H9 (cell line): ENCODE results near the gene PARP3. TPM values are rescaled to one million over a fixed set of nuclear protein-coding genes. Genes with fewer than 3 reads are reported as not detected.

Experiments
- DNase-seq: peaks from one replicate; pipeline ENCODE4 v3.0.0-alpha.2; 2017
- H2AFZ ChIP-seq: one replicate; pipeline ENCODE4 v1.6.1; 2013; ENCODE audit warnings: mild to moderate bottlenecking, low read length, control low read depth, moderate library complexity
- H2AK5ac ChIP-seq: 2 replicates; pipeline ENCODE4 v1.6.1; 2013; ENCODE audit warnings: low read length, control low read depth, mixed read lengths; ENCODE audit not compliant: insufficient read length
- H2BK120ac ChIP-seq: one replicate; pipeline ENCODE4 v1.6.1; 2013; ENCODE audit warnings: low read depth, mild to moderate bottlenecking, low read length, control low read depth, inconsistent platforms; ENCODE audit not compliant: poor library complexity, severe bottlenecking
- H2BK12ac ChIP-seq: 2 replicates; pipeline ENCODE4 v1.6.1; 2013; ENCODE audit warnings: low read length, control low read depth, mixed read lengths, low read depth; ENCODE audit not compliant: insufficient read length
- H2BK15ac ChIP-seq: 2 replicates; pipeline ENCODE4 v1.6.1; 2013; ENCODE audit warnings: low read depth, low read length, control low read depth
- H2BK20ac ChIP-seq: one replicate; pipeline ENCODE4 v1.6.1; 2013; ENCODE audit warnings: low read depth, mild to moderate bottlenecking, low read length, control low read depth, inconsistent platforms; ENCODE audit not compliant: poor library complexity, severe bottlenecking
- H2BK5ac ChIP-seq: 2 replicates; pipeline ENCODE4 v1.6.1; 2013; ENCODE audit warnings: low read length, control low read depth, mixed read lengths; ENCODE audit not compliant: insufficient read length
- H3K14ac ChIP-seq: 2 replicates; pipeline ENCODE4 v1.6.1; 2013; ENCODE audit warnings: low read length, control low read depth; ENCODE audit not compliant: insufficient read depth
- H3K18ac ChIP-seq: 2 replicates; pipeline ENCODE4 v1.6.1; 2013; ENCODE audit warnings: low read depth, mild to moderate bottlenecking, mixed read lengths, low read length, control low read depth; ENCODE audit not compliant: insufficient read length
- H3K23ac ChIP-seq: 2 replicates; pipeline ENCODE4 v1.6.1; 2013; ENCODE audit warnings: low read length, control low read depth, mixed read lengths, low read depth; ENCODE audit not compliant: insufficient read length
- H3K23me2 ChIP-seq: 2 replicates; pipeline ENCODE4 v1.6.1; 2013; ENCODE audit warnings: low read depth, mild to moderate bottlenecking, mixed read lengths, low read length, control low read depth; ENCODE audit not compliant: insufficient read length, poor library complexity, severe bottlenecking
- H3K27ac ChIP-seq: 2 replicates; pipeline ENCODE4 v1.5.1; 2013; ENCODE audit warnings: low read length, control low read depth, mixed read lengths, low read depth; ENCODE audit not compliant: insufficient read length
- H3K27me3 ChIP-seq: 2 replicates; pipeline ENCODE4 v1.6.1; 2013; ENCODE audit warnings: low read length, control low read depth, inconsistent platforms; ENCODE audit not compliant: insufficient read depth
- H3K4ac ChIP-seq: 2 replicates; pipeline ENCODE4 v1.6.1; 2013; ENCODE audit warnings: low read depth, mild to moderate bottlenecking, control low read depth, inconsistent platforms, low read length, moderate library complexity
- H3K4me1 ChIP-seq: 2 replicates; pipeline ENCODE4 v1.6.1; 2013; ENCODE audit warnings: low read length, control low read depth, inconsistent platforms; ENCODE audit not compliant: insufficient read depth
- H3K4me2 ChIP-seq: 2 replicates; pipeline ENCODE4 v1.6.1; 2013; ENCODE audit warnings: low read length, control low read depth, mixed read lengths; ENCODE audit not compliant: insufficient read length, insufficient read depth
- H3K56ac ChIP-seq: 2 replicates; pipeline ENCODE4 v1.6.1; 2013; ENCODE audit warnings: low read depth, mild to moderate bottlenecking, mixed read lengths, low read length, control low read depth; ENCODE audit not compliant: insufficient read length
- H3K79me1 ChIP-seq: 2 replicates; pipeline ENCODE4 v1.6.1; 2013; ENCODE audit warnings: low read depth, mild to moderate bottlenecking, moderate library complexity, low read length, control low read depth, inconsistent platforms; ENCODE audit not compliant: insufficient read depth, poor library complexity, severe bottlenecking
- H3K79me2 ChIP-seq: 2 replicates; pipeline ENCODE4 v1.6.1; 2013; ENCODE audit warnings: low read length, control low read depth, inconsistent platforms; ENCODE audit not compliant: insufficient read depth
- H3K9ac ChIP-seq: 2 replicates; pipeline ENCODE4 v1.6.1; 2013; ENCODE audit warnings: low read length, control low read depth, mixed read lengths; ENCODE audit not compliant: insufficient read length; ENCODE audit errors: extremely low read depth
- H3K9me3 ChIP-seq: one replicate; pipeline ENCODE4 v1.6.1; 2013; ENCODE audit warnings: low read depth, low read length, inconsistent platforms; ENCODE audit not compliant: control insufficient read depth
- H3T11ph ChIP-seq: one replicate; pipeline ENCODE4 v1.6.1; 2013; ENCODE audit warnings: mild to moderate bottlenecking, low read length, control low read depth, inconsistent platforms
- H4K20me1 ChIP-seq: one replicate; pipeline ENCODE4 v1.6.1; 2013; ENCODE audit not compliant: control insufficient read depth, insufficient read length, insufficient read depth
- H4K5ac ChIP-seq: 2 replicates; pipeline ENCODE4 v1.6.1; 2013; ENCODE audit warnings: low read depth, mild to moderate bottlenecking, mixed read lengths, low read length, control low read depth; ENCODE audit not compliant: insufficient read length
- H4K8ac ChIP-seq: replicated peaks from 2 replicates; pipeline ENCODE4 v1.6.1; 2013; ENCODE audit warnings: low read length, control low read depth, mixed read lengths, low read depth; ENCODE audit not compliant: insufficient read length
- H4K91ac ChIP-seq: 2 replicates; pipeline ENCODE4 v1.6.1; 2013; ENCODE audit warnings: low read depth, mild to moderate bottlenecking, moderate library complexity, mixed read lengths, low read length, control low read depth; ENCODE audit not compliant: insufficient read length
- H3K27ac Mint-ChIP-seq, 3 experiments: 2 replicates in 2 of 3; 3 replicates in 1 of 3; pipeline ENCODE4 v1.8.0; 2020 to 2021; ENCODE audit warnings: mixed read lengths in 3 of 3, mild to moderate bottlenecking in 1 of 3, moderate library complexity in 1 of 3
- H3K27me3 Mint-ChIP-seq: 2 replicates; pipeline ENCODE4 v1.8.0; 2021; ENCODE audit warnings: low read depth, mild to moderate bottlenecking, moderate library complexity, mixed read lengths
- H3K36me3 Mint-ChIP-seq, 3 experiments: 2 replicates in 2 of 3; 3 replicates in 1 of 3; pipeline ENCODE4 v1.8.0; 2020 to 2021; ENCODE audit warnings: low read depth in 3 of 3, mixed read lengths in 3 of 3; ENCODE audit not compliant: insufficient read depth in 1 of 3
- H3K4me1 Mint-ChIP-seq, 2 experiments: 2 replicates each; pipeline ENCODE4 v1.8.0; 2020; ENCODE audit warnings: mixed read lengths in 2 of 2
- H3K4me3 Mint-ChIP-seq, 2 experiments: 2 replicates in 1 of 2; 3 replicates in 1 of 2; pipeline ENCODE4 v1.8.0; 2020 to 2021; ENCODE audit warnings: mild to moderate bottlenecking in 2 of 2, mixed read lengths in 2 of 2, moderate library complexity in 1 of 2
- H3K9me3 Mint-ChIP-seq, 2 experiments: 2 replicates in 1 of 2; 3 replicates in 1 of 2; pipeline ENCODE4 v1.8.0; 2020; ENCODE audit warnings: mild to moderate bottlenecking in 2 of 2, mixed read lengths in 2 of 2, moderate library complexity in 1 of 2
- CTCF ChIP-seq: fragments of 200-600 bp; sonication (generic); conservative IDR thresholded peaks from 3 replicates; pipeline ENCODE4 v1.8.0; 2021; ENCODE audit warnings: antibody characterized with exemption, mild to moderate bottlenecking
- WGBS: extraction: QIAGEN DNeasy Blood & Tissue Kit; methylation state at CpG from one replicate; pipeline ENCODE4 v1.1.7; 2013; ENCODE audit warnings: missing lambda C conversion rate, low lambda C conversion rate, mixed read lengths; ENCODE audit not compliant: insufficient read length; ENCODE audit errors: extremely low coverage; 5-methylcytosine and 5-hydroxymethylcytosine counted together
- total RNA-seq: library from RNA; stranded (reverse); gene quantifications from 2 replicates; pipeline ENCODE4 v1.2.1, GENCODE V29; 2021

The PARP3 gene
- total RNA-seq, 1 experiment from 2014 or later, result 1.3 TPM

GRCh38 chr3:51927061-51927977 lies 14.8 kb upstream of the PARP3 start:
- no CpG with 5 or more reads among the region's 5 CpGs for WGBS
- Histone ChIP-seq H3K9ac (no peak overlapping the region), H2BK120ac (no peak overlapping the region), H2BK12ac (no peak overlapping the region), H3K4me2 (no peak overlapping the region), H3K79me2 (no peaks in the 10 kb centered on the region), H3T11ph (no peak overlapping the region), H3K23me2 (no peaks in the 10 kb centered on the region), H4K91ac (no peak overlapping the region), H3K14ac (no peak overlapping the region), H3K27ac (no peak overlapping the region), H3K4me1 (no peaks in the 10 kb centered on the region), H3K18ac (no peak overlapping the region), H4K8ac (no peak overlapping the region), H2BK15ac (no peak overlapping the region), H4K5ac (no peak overlapping the region), H3K56ac (no peak overlapping the region), H3K27me3 (no peaks in the 10 kb centered on the region), H2AK5ac (no peak overlapping the region), H3K9me3 (no peaks in the 10 kb centered on the region), H2BK20ac (no peak overlapping the region), H2BK5ac (no peak overlapping the region), H3K4ac (no peak overlapping the region), H4K20me1 (no peaks in the 10 kb centered on the region), H3K79me1 (no peaks in the 10 kb centered on the region), H2AFZ (no peak overlapping the region), H3K23ac (no peak overlapping the region)
- Mint-ChIP-seq H3K4me1 (no peaks in the 10 kb centered on the region), H3K4me3 (no peak overlapping the region), H3K9me3 (no peaks in the 10 kb centered on the region), H3K27me3 (peaks cover under 1% of the 10 kb centered on the region; the same call in 1 of the 2 replicates), H3K36me3 (peaks cover 0 to 14% (median 3%) of the 10 kb centered on the region in 3 experiments; a peak in 6 of 7 replicates), H3K27ac (no peak overlapping the region)
- DNase-seq, result no peak
- no peak for TF ChIP-seq CTCF
